CD4-positive, alpha-beta memory T cell (primary cell): Measurements from ENCODE around the gene BICRA. TPM values are rescaled to one million over a fixed set of nuclear protein-coding genes. Genes with fewer than 3 reads are reported as not detected.
"Not testable (repeated sequence)": the region's sequence is repeated elsewhere in the genome, so short reads cannot be mapped to it uniquely, and the experiment has no call there.

Experiments
- CTCF ChIA-PET: fragments of 350-600 bp; sonication (Branson Sonifier 250); formaldehyde crosslinking; loops from one replicate; lab custom pipeline; 2021; ENCODE audit warnings: inconsistent platforms; ENCODE audit not compliant: partially characterized antibody; lab: Charles Lee
- POLR2A ChIA-PET: fragments of 350-600 bp; sonication (Branson Sonifier 250); formaldehyde crosslinking; loops from one replicate; lab custom pipeline; 2021; ENCODE audit not compliant: partially characterized antibody; lab: Charles Lee
- DNase-seq, 5 donors: peaks; one replicate each; pipeline versions ENCODE4 v3.0.0 to v3.0.0-alpha.2; 2020 to 2022; ENCODE audit warnings: mixed read lengths in 1 of 5
- H3K27ac ChIP-seq: one replicate; pipeline ENCODE4 v1.7.0; 2013; ENCODE audit warnings: low read depth, low read length
- H3K27me3 ChIP-seq: 2 replicates; pipeline ENCODE4 v1.7.0; 2013; ENCODE audit warnings: mild to moderate bottlenecking, low read length, moderate library complexity; ENCODE audit not compliant: insufficient read depth
- H3K36me3 ChIP-seq: 2 replicates; pipeline ENCODE4 v1.7.0; 2013; ENCODE audit warnings: mild to moderate bottlenecking, low read length, moderate library complexity; ENCODE audit not compliant: insufficient read depth
- H3K4me1 ChIP-seq: 2 replicates; pipeline ENCODE4 v1.7.0; 2013; ENCODE audit warnings: mild to moderate bottlenecking, low read length, moderate library complexity; ENCODE audit not compliant: insufficient read depth
- H3K4me3 ChIP-seq, 2 donors: one replicate each; pipeline ENCODE4 v1.7.0; 2013; ENCODE audit warnings: low read length in 2 of 2, mild to moderate bottlenecking in 1 of 2
- H3K9me3 ChIP-seq, 2 donors: one replicate each; pipeline ENCODE4 v1.7.0; 2013; ENCODE audit warnings: low read length in 2 of 2, control low read depth in 1 of 2; ENCODE audit not compliant: control insufficient read depth in 1 of 2
- H3K27ac Mint-ChIP-seq, 7 donors: one replicate each; pipeline ENCODE4 v1.8.0; 2020 to 2021; ENCODE audit warnings: mixed read lengths in 7 of 7, mild to moderate bottlenecking in 6 of 7, inconsistent platforms in 3 of 7, moderate library complexity in 3 of 7
- H3K27me3 Mint-ChIP-seq, 2 donors: one replicate each; pipeline ENCODE4 v1.8.0; 2020 to 2021; ENCODE audit warnings: mixed read lengths in 2 of 2
- H3K36me3 Mint-ChIP-seq, 2 donors: one replicate each; pipeline ENCODE4 v1.8.0; 2020 to 2021; ENCODE audit warnings: mixed read lengths in 2 of 2, inconsistent platforms in 1 of 2, mild to moderate bottlenecking in 1 of 2
- H3K4me1 Mint-ChIP-seq, 4 donors: one replicate each; pipeline ENCODE4 v1.8.0; 2020 to 2021; ENCODE audit warnings: mixed read lengths in 4 of 4, mild to moderate bottlenecking in 1 of 4
- H3K4me3 Mint-ChIP-seq, 8 donors: one replicate each; pipeline ENCODE4 v1.8.0; 2020 to 2021; ENCODE audit warnings: mixed read lengths in 8 of 8, mild to moderate bottlenecking in 7 of 8, moderate library complexity in 6 of 8, inconsistent platforms in 3 of 8
- H3K9me3 Mint-ChIP-seq, 8 donors: one replicate each; pipeline ENCODE4 v1.8.0; 2020 to 2021; ENCODE audit warnings: mixed read lengths in 8 of 8, mild to moderate bottlenecking in 5 of 8, inconsistent platforms in 3 of 8, moderate library complexity in 1 of 8
- intact Hi-C: fragments of 100-400 bp; cut with micrococcal nuclease; formaldehyde crosslinking; loops from one replicate; pipeline ENCODE4 v1.15.1; 2023
- polyA plus RNA-seq, 2 donors: library from polyadenylated mRNA; unstranded; fragments of 300-500 nt; fragmentation: Illumina TruSeq; gene quantifications; one replicate each; pipeline ENCODE4 v1.2.3, GENCODE V29; 2021
- total RNA-seq, 2 experiments: library from RNA; stranded (reverse); gene quantifications; one replicate each; pipeline ENCODE4 v1.2.3, GENCODE V29; 2021

BICRA gene
- total and polyA plus RNA-seq, 4 experiments from 2014 or later, result 2.3 to 32.9 (median 31.7) TPM; not detected in 1

DNA sequence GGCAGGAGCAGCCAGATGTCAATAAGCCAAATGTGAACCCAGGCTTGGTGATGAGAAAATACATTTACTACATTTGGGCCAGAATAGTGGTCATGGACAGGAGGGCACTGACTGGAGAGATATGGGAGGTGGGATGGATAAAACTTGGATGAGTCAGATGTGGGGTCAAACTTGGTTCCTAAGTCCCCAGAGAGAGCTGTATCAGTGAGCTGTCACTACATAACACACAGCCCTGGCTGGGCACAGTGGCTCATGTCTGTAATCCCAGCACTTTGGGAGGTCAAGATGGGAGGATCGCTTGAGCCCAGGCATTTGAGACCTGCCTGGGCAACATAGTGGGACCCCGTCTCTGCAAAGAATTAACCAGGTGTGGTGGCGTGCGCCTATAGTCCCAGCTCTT, 52.7 kb downstream of the BICRA start:
- Histone ChIP-seq H3K27ac (no peak overlapping the region), H3K4me1 (no peaks in the 10 kb centered on the region), H3K9me3 (no peaks in the 10 kb centered on the region), H3K36me3 (peaks cover 4% of the 10 kb centered on the region), H3K4me3 (no peak overlapping the region), H3K27me3 (no peaks in the 10 kb centered on the region)
- ChIA-PET POLR2A (no interaction called here), CTCF (no interaction called here)
- no peaks in the 10 kb centered on the region for H3K27me3 Mint-ChIP-seq
- DNase-seq, result no peak
- intact Hi-C loops, result no loop called here
- peaks cover 16 to 22% of the 10 kb centered on the region in 2 donors for H3K36me3 Mint-ChIP-seq
- no peak overlapping the region for H3K4me3 Mint-ChIP-seq
- H3K9me3 Mint-ChIP-seq, result no peaks in the 10 kb centered on the region
- H3K27ac Mint-ChIP-seq, result peak overlapping the region in 2 of 7 donors; percentile 30 to 75
- H3K4me1 Mint-ChIP-seq, result peaks cover 14 to 53% (median 28%) of the 10 kb centered on the region in 4 donors

GRCh38 chr19:47663435-47663910, 54.5 kb downstream of the BICRA start:
- intact Hi-C loops, result no loop called here
- Mint-ChIP-seq H3K4me3 (no peak overlapping the region), H3K9me3 (no peaks in the 10 kb centered on the region), H3K27ac (peak overlapping the region in 1 of 7 donors; percentile 85), H3K4me1 (peaks cover 14 to 47% (median 27%) of the 10 kb centered on the region in 4 donors), H3K36me3 (peaks cover 11 to 24% of the 10 kb centered on the region in 2 donors), H3K27me3 (no peaks in the 10 kb centered on the region)
- Histone ChIP-seq H3K4me1 (no peaks in the 10 kb centered on the region), H3K27ac (no peak overlapping the region), H3K4me3 (no peak overlapping the region), H3K27me3 (no peaks in the 10 kb centered on the region), H3K36me3 (peaks cover 4% of the 10 kb centered on the region), H3K9me3 (no peaks in the 10 kb centered on the region)
- ChIA-PET POLR2A (no interaction called here), CTCF (no interaction called here)
- no peak for DNase-seq

GRCh38 chr19:47663911-47664771, 55.2 kb downstream of the BICRA start:
- Histone ChIP-seq H3K27ac (no peak overlapping the region), H3K36me3 (peaks cover 4% of the 10 kb centered on the region), H3K9me3 (no peaks in the 10 kb centered on the region), H3K4me1 (no peaks in the 10 kb centered on the region), H3K4me3 (no peak overlapping the region), H3K27me3 (no peaks in the 10 kb centered on the region)
- intact Hi-C loops, result no loop called here
- Mint-ChIP-seq H3K4me1 (peaks cover 16 to 41% (median 27%) of the 10 kb centered on the region in 4 donors), H3K27ac (peak overlapping the region in 2 of 7 donors; percentile 32 to 85), H3K4me3 (no peak overlapping the region), H3K9me3 (no peaks in the 10 kb centered on the region), H3K27me3 (no peaks in the 10 kb centered on the region), H3K36me3 (peaks cover 6 to 22% of the 10 kb centered on the region in 2 donors)
- ChIA-PET CTCF (no interaction called here), POLR2A (no interaction called here)
- DNase-seq, result no peak

GRCh38 chr19:47668556-47668955, 59.6 kb downstream of the BICRA start:
- H3K27me3 ChIP-seq, CTCF ChIA-PET, H3K27ac ChIP-seq, H3K4me3 Mint-ChIP-seq, DNase-seq, H3K27ac Mint-ChIP-seq, intact Hi-C loops, H3K9me3 Mint-ChIP-seq, POLR2A ChIA-PET, H3K4me3 ChIP-seq, H3K4me1 ChIP-seq, H3K9me3 ChIP-seq, H3K27me3 Mint-ChIP-seq: not testable (repeated sequence)
- peaks cover 14% of the 10 kb centered on the region for H3K36me3 ChIP-seq
- H3K4me1 Mint-ChIP-seq, result peaks cover 11 to 17% (median 13%) of the 10 kb centered on the region in 4 donors
- peaks cover 5 to 18% of the 10 kb centered on the region in 2 donors for H3K36me3 Mint-ChIP-seq

DNA sequence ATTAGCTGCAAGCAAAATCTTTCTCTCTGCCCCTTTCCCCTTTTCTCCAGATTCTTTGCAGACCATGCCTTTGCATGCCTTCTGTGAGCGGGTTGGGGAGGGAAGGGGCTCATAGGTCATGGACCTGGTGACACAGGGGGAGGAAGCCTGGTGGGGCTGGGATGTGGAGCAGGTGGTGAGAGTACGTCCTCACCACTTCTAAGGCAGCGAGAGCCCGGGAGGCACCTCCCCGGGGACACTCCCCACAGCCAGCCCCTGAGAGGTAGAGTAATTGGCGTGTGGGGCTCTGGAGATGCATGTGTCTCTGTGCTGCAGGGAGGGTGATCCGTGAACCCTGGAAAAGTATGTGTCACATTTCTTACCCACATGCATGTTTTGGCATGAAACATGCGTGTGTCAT, 61.8 kb downstream of the BICRA start:
- no peak for DNase-seq
- peaks cover 3 to 6% (median 4%) of the 10 kb centered on the region in 4 donors for H3K4me1 Mint-ChIP-seq
- intact Hi-C loops, result no loop called here
- H3K36me3 ChIP-seq, result peaks cover 18% of the 10 kb centered on the region
- H3K27me3 Mint-ChIP-seq, result no peaks in the 10 kb centered on the region
- ChIA-PET POLR2A (no interaction called here), CTCF (no interaction called here)
- H3K4me3 ChIP-seq, result no peak overlapping the region
- H3K27ac Mint-ChIP-seq, result peak overlapping the region in 2 of 7 donors; percentile 56 to 74
- H3K9me3 ChIP-seq, result no peaks in the 10 kb centered on the region
- H3K27ac ChIP-seq, result no peak overlapping the region
- no peaks in the 10 kb centered on the region for H3K4me1 ChIP-seq
- H3K9me3 Mint-ChIP-seq, result no peaks in the 10 kb centered on the region
- H3K4me3 Mint-ChIP-seq, result no peak overlapping the region
- peaks cover 20 to 30% of the 10 kb centered on the region in 2 donors for H3K36me3 Mint-ChIP-seq
- H3K27me3 ChIP-seq, result no peaks in the 10 kb centered on the region

DNA sequence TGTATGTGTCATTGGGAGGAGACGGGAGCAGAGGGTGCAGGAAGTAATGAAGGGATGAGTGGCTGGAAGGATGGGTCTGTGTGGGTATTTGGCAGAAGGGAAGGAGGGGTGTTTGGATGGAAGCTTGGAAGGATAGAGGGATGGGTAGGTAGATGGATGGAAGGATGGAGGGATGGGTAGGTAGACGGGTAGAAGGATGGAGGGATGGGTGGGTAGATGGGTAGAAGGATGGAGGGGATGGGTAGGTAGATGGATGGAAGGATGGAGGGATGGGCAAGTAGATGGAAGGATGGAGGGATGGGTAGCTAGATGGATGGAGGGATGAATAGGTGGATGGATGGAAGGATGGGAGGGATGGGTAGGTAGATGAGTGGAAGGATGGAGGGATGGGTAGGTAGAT, 62.6 kb downstream of the BICRA start:
- Histone ChIP-seq H3K4me3 (no peak overlapping the region), H3K4me1 (no peaks in the 10 kb centered on the region), H3K9me3 (no peaks in the 10 kb centered on the region), H3K36me3 (peaks cover 18% of the 10 kb centered on the region), H3K27me3 (no peaks in the 10 kb centered on the region), H3K27ac (no peak overlapping the region)
- Mint-ChIP-seq H3K36me3 (peaks cover 20 to 31% of the 10 kb centered on the region in 2 donors), H3K27me3 (no peaks in the 10 kb centered on the region), H3K9me3 (no peaks in the 10 kb centered on the region), H3K4me1 (peaks cover 0 to 5% (median 2%) of the 10 kb centered on the region in 4 donors), H3K27ac (peak overlapping the region in 2 of 7 donors; percentile 19 to 91), H3K4me3 (no peak overlapping the region)
- POLR2A ChIA-PET, result no interaction called here
- intact Hi-C loops, result no loop called here
- CTCF ChIA-PET, result no interaction called here
- DNase-seq, result no peak

GRCh38 chr19:47673426-47673825, 64.5 kb downstream of the BICRA start:
- Mint-ChIP-seq H3K9me3 (no peaks in the 10 kb centered on the region), H3K4me3 (no peak overlapping the region), H3K4me1 (peaks cover 0 to 4% (median 2%) of the 10 kb centered on the region in 4 donors), H3K27me3 (no peaks in the 10 kb centered on the region), H3K27ac (no peak overlapping the region), H3K36me3 (peaks cover 28 to 42% of the 10 kb centered on the region in 2 donors)
- no peak for DNase-seq
- ChIA-PET CTCF (no interaction called here), POLR2A (no interaction called here)
- intact Hi-C loops, result no loop called here
- Histone ChIP-seq H3K27me3 (no peaks in the 10 kb centered on the region), H3K4me1 (no peaks in the 10 kb centered on the region), H3K4me3 (no peak overlapping the region), H3K27ac (no peak overlapping the region), H3K36me3 (peaks cover 28% of the 10 kb centered on the region), H3K9me3 (no peaks in the 10 kb centered on the region)
